Right lobe of liver (tissue), 6 donors: ENCODE measurements around the gene TRPM5. TPM values are rescaled to one million over a fixed set of nuclear protein-coding genes. Genes with fewer than 3 reads are reported as not detected.

Experiments used
- ATAC-seq, 4 donors: fragments of 200-7000 bp; cut with Tn5 transposase; one replicate each; pipeline ENCODE4 v1.9.1; 2020; ENCODE audit warnings: mild to moderate bottlenecking in 4 of 4, moderate library complexity in 4 of 4
- DNase-seq, 3 donors: peaks; one replicate each; pipeline ENCODE4 v3.0.0-alpha.2; 2020
- H3K27ac ChIP-seq, 3 donors: fragments of 200-600 bp; one replicate each; pipeline ENCODE4 v1.8.0; 2022
- H3K27me3 ChIP-seq, 2 donors: fragments of 200-600 bp; one replicate each; pipeline ENCODE4 v1.8.0; 2022
- H3K36me3 ChIP-seq, 4 donors: fragments of 200-600 bp; sonication (generic) in 1 of 4; one replicate each; pipeline versions ENCODE4 v1.5.1 to v1.8.0; 2017 to 2022; ENCODE audit warnings: control low read depth in 1 of 4
- H3K4me1 ChIP-seq, 4 donors: fragments of 200-600 bp; sonication (generic) in 1 of 4; one replicate each; pipeline versions ENCODE4 v1.5.1 to v1.8.0; 2017 to 2022; ENCODE audit warnings: control low read depth in 1 of 4
- H3K4me3 ChIP-seq, 3 donors: fragments of 200-600 bp; one replicate each; pipeline ENCODE4 v1.8.0; 2022
- H3K9me3 ChIP-seq, 4 donors: fragments of 200-600 bp; sonication (generic) in 1 of 4; one replicate each; pipeline versions ENCODE4 v1.5.1 to v1.8.0; 2017 to 2022; ENCODE audit warnings: control low read depth in 1 of 4
- POLR2A ChIP-seq: fragments of 450-650 bp; IDR thresholded peaks from one replicate; pipeline ENCODE4 v1.6.1; 2017; ENCODE audit warnings: antibody characterized with exemption, mild to moderate bottlenecking
- WGBS: methylation state at CpG from one replicate; pipeline ENCODE4 v1.1.6; 2018; ENCODE audit warnings: low coverage, low lambda C conversion rate; ENCODE audit not compliant: insufficient coverage; ENCODE audit errors: missing lambda C conversion rate; 5-methylcytosine and 5-hydroxymethylcytosine counted together
- intact Hi-C, 2 donors: fragments of 100-400 bp; cut with DNase I; formaldehyde crosslinking; loops; one replicate each; pipeline versions ENCODE4 v1.11.2 to v1.14.1; 2022
- total RNA-seq, 6 experiments: library from RNA; depleted of rRNA in 2 of 6; stranded (reverse); fragments of >200 nt in 2 of 6; fragmentation: NEBNext Ultra II Directional in 3 of 6; extraction: Animal tissue kit (Norgen Biotek cat#: 25700) in 3 of 6; gene quantifications; one replicate each; pipeline versions ENCODE4 v1.1.0 to v1.2.4, GENCODE V29; 2016 to 2023
- TF ChIP-seq, protein P1 (sequence below), 4 donors: fragments of 200-600 bp in 3 of 4; fragments of 450-650 bp in 1 of 4; IDR thresholded peaks; one replicate each; pipeline versions ENCODE4 v1.5.1 to v1.8.0; 2016 to 2022; ENCODE audit warnings: antibody characterized with exemption in 4 of 4, mild to moderate bottlenecking in 2 of 4
- donor health status: DM: no; HTN: yes; CAD: no.
- donor health status: DM: no; HTN: no; CAD: no.
- donor health status: DM: no; HTN: no; CAD: no.
- donor health status: DM: no; HTN: yes; CAD: no.
- donor health status: DM: no; HTN: yes; CAD: no.

TRPM5 gene
- total RNA-seq, 6 experiments from 2014 or later = not detected

GRCh38 chr11:2434506-2435255 lies 9.6 kb downstream of the TRPM5 start:
- no peak for TF ChIP-seq POLR2A
- TF ChIP-seq, protein P1, sequence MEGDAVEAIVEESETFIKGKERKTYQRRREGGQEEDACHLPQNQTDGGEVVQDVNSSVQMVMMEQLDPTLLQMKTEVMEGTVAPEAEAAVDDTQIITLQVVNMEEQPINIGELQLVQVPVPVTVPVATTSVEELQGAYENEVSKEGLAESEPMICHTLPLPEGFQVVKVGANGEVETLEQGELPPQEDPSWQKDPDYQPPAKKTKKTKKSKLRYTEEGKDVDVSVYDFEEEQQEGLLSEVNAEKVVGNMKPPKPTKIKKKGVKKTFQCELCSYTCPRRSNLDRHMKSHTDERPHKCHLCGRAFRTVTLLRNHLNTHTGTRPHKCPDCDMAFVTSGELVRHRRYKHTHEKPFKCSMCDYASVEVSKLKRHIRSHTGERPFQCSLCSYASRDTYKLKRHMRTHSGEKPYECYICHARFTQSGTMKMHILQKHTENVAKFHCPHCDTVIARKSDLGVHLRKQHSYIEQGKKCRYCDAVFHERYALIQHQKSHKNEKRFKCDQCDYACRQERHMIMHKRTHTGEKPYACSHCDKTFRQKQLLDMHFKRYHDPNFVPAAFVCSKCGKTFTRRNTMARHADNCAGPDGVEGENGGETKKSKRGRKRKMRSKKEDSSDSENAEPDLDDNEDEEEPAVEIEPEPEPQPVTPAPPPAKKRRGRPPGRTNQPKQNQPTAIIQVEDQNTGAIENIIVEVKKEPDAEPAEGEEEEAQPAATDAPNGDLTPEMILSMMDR (IDR thresholded peaks at IDR 0.05) = no peak
- WGBS = 75% methylated on average over 9 of the region's 11 CpGs
- DNase-seq = peak in 1 of 3 donors; percentile 5
- Histone ChIP-seq H3K9me3 (no peaks in the 10 kb centered on the region), H3K27ac (no peak overlapping the region), H3K4me3 (no peak overlapping the region), H3K27me3 (no peaks in the 10 kb centered on the region), H3K36me3 (no peaks in the 10 kb centered on the region), H3K4me1 (no peaks in the 10 kb centered on the region)
- intact Hi-C loops = loop anchor here in 1 of 2 donors (5.0 kb wide), 1 partner anchor 458 kb away; no protein-coding TSS in a partner anchor
- ATAC-seq = no peak

DNA sequence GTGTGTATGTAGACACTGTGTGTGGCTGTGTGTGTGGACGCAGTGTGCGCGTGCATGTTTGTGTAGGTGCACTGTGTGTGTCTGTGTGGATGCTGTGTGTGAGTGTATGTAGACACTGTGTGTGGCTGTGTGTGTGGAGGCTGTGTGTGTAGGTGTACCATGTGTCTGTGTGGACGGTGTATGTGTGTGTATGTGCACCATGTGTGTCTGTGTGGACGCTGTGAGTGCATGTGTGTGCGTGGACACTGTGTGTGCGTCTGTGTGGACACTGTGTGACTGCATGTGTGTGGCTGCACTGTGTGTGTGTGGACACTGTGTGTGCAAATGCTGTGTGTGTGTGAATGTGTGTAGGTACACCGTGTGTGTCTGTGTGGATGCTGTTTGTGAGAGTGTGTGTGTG lies 10.3 kb downstream of the TRPM5 start:
- Histone ChIP-seq H3K36me3 (no peaks in the 10 kb centered on the region), H3K27ac (no peak overlapping the region), H3K9me3 (no peaks in the 10 kb centered on the region), H3K27me3 (no peaks in the 10 kb centered on the region), H3K4me1 (no peaks in the 10 kb centered on the region), H3K4me3 (no peak overlapping the region)
- DNase-seq (peak in 1 of 3 donors; percentile 29), ATAC-seq (no peak)
- TF ChIP-seq, protein P1 (IDR thresholded peaks at IDR 0.05) = no peak
- no peak for TF ChIP-seq POLR2A
- WGBS = 68% methylated on average over 4 of the region's 8 CpGs
- intact Hi-C loops = loop anchor here in 1 of 2 donors (5.0 kb wide), 1 partner anchor 458 kb away; no protein-coding TSS in a partner anchor

GRCh38 chr11:2433106-2433925 lies 11.0 kb downstream of the TRPM5 start:
- Histone ChIP-seq H3K4me1 (no peaks in the 10 kb centered on the region), H3K36me3 (no peaks in the 10 kb centered on the region), H3K27ac (no peak overlapping the region), H3K4me3 (no peak overlapping the region), H3K27me3 (no peaks in the 10 kb centered on the region), H3K9me3 (no peaks in the 10 kb centered on the region)
- TF ChIP-seq, protein P1 (IDR thresholded peaks at IDR 0.05) = no peak
- no peak for TF ChIP-seq POLR2A
- no peak for ATAC-seq
- WGBS = 93% methylated on average over 3 of the region's 22 CpGs
- peak in 1 of 3 donors; percentile 42 for DNase-seq
- intact Hi-C loops = loop anchor here in 1 of 2 donors (5.0 kb wide), 1 partner anchor 459 kb away; no protein-coding TSS in a partner anchor

DNA sequence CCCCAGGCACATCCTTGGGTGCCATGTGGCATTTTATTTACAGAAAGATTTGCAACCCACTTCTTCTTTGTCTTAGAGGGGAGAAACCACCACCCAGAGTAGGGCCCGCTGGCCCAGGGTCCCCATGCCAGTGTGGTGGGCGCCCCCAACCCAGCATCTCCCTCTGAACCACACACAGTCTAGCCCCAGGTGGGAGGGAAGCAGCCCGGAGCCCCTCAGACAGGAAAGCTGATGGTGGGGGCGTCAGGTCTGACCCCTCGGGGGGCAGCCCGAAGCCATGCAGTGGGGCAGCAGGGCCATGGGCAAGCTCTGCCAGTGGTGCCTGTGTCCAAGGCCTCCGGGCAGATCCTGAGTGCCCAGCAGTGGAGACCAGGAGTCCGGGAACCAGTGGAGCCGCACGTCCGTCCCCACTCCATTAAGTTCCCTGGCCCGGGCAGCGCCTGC lies 11.7 kb downstream of the TRPM5 start:
- intact Hi-C loops = loop anchor here in 1 of 2 donors (5.0 kb wide), 1 partner anchor 460 kb away; no protein-coding TSS in a partner anchor
- ATAC-seq = no peak
- no peaks in the 10 kb centered on the region for H3K9me3 ChIP-seq

More for the DNA sequence above, 11.7 kb downstream of the TRPM5 start:
- no peak for TF ChIP-seq POLR2A
- TF ChIP-seq, protein P1 (IDR thresholded peaks at IDR 0.05) = no peak
- H3K36me3 ChIP-seq = no peaks in the 10 kb centered on the region
- WGBS = no CpG with 5 or more reads among the region's 13 CpGs
- H3K4me3 ChIP-seq = no peak overlapping the region
- H3K4me1 ChIP-seq = no peaks in the 10 kb centered on the region
- DNase-seq = peak in 1 of 3 donors; percentile 40
- no peak overlapping the region for H3K27ac ChIP-seq
- no peaks in the 10 kb centered on the region for H3K27me3 ChIP-seq
